OCI-LY1 (cell line): Measurements from ENCODE around the gene GUSB.

Source experiments
- H2AFZ ChIP-seq: fragments of 200-600 bp; sonication (generic), shearing (Covaris generic); 2 replicates; pipeline ENCODE4 v1.6.0; 2014; ENCODE audit warnings: antibody characterized with exemption, mild to moderate bottlenecking, low read length
- H3F3A ChIP-seq: fragments of 200-600 bp; sonication (generic), shearing (Covaris generic); 2 replicates; pipeline ENCODE4 v1.6.0; 2014; ENCODE audit warnings: mild to moderate bottlenecking, antibody characterized with exemption, low read length, moderate library complexity; ENCODE audit not compliant: insufficient read depth
- H3K27ac ChIP-seq: fragments of 200-600 bp; sonication (generic); 2 replicates; pipeline ENCODE4 v1.5.1; 2014; ENCODE audit warnings: low read length, mixed run types, mild to moderate bottlenecking, low read depth; ENCODE audit not compliant: poor library complexity, severe bottlenecking
- H3K27me3 ChIP-seq: fragments of 200-600 bp; sonication (generic); 2 replicates; pipeline ENCODE4 v1.6.0; 2014; ENCODE audit warnings: antibody characterized with exemption, mild to moderate bottlenecking, low read length, moderate library complexity; ENCODE audit not compliant: insufficient read depth
- H3K36me3 ChIP-seq: fragments of 200-600 bp; sonication (generic); 2 replicates; pipeline ENCODE4 v1.6.1; 2014; ENCODE audit warnings: mild to moderate bottlenecking, antibody characterized with exemption, low read length, moderate library complexity, mixed read lengths; ENCODE audit not compliant: insufficient read depth
- H3K4me1 ChIP-seq: fragments of 200-600 bp; sonication (generic); 2 replicates; pipeline ENCODE4 v1.5.1; 2014; ENCODE audit warnings: mild to moderate bottlenecking, low read length, moderate library complexity; ENCODE audit not compliant: insufficient read depth, severe bottlenecking
- H3K4me2 ChIP-seq: fragments of 200-600 bp; sonication (generic), shearing (Covaris generic); 2 replicates; pipeline ENCODE4 v1.6.1; 2014; ENCODE audit warnings: low read length
- H3K4me3 ChIP-seq: fragments of 200-600 bp; sonication (generic); 2 replicates; pipeline ENCODE4 v1.5.1; 2014; ENCODE audit warnings: low read length, low read depth, mild to moderate bottlenecking, mixed read lengths; ENCODE audit not compliant: poor library complexity, severe bottlenecking
- H3K79me2 ChIP-seq: fragments of 200-600 bp; shearing (Covaris generic); 2 replicates; pipeline ENCODE4 v1.6.1; 2016; ENCODE audit warnings: mixed run types, low read length, mixed read lengths; ENCODE audit not compliant: insufficient read depth
- H3K9ac ChIP-seq: fragments of 200-600 bp; sonication (generic), shearing (Covaris generic); 2 replicates; pipeline ENCODE4 v1.6.1; 2014; ENCODE audit warnings: mild to moderate bottlenecking, low read length, mixed read lengths
- H3K9me2 ChIP-seq: fragments of 200-600 bp; sonication (generic), shearing (Covaris generic); 2 replicates; pipeline ENCODE4 v1.6.1; 2014; ENCODE audit warnings: low read depth, mild to moderate bottlenecking, low read length, mixed read lengths
- H3K9me3 ChIP-seq: fragments of 200-600 bp; shearing (Covaris generic); 2 replicates; pipeline ENCODE4 v1.6.1; 2014; ENCODE audit warnings: low read length, mixed read lengths
- H4K20me1 ChIP-seq: fragments of 200-600 bp; sonication (generic), shearing (Covaris generic); 2 replicates; pipeline ENCODE4 v1.6.0; 2016; ENCODE audit warnings: mild to moderate bottlenecking, low read length; ENCODE audit not compliant: insufficient read depth
- CTCF ChIP-seq: fragments of 200-600 bp; sonication (generic), shearing (Covaris generic); IDR thresholded peaks from 2 replicates; pipeline ENCODE4 v1.5.1; 2017; ENCODE audit warnings: mild to moderate bottlenecking, antibody characterized with exemption, low read length, moderate library complexity, mixed read lengths
- EZH2 ChIP-seq: fragments of 200-600 bp; sonication (generic), shearing (Covaris generic); IDR thresholded peaks from 2 replicates; pipeline ENCODE4 v1.8.0; 2017; ENCODE audit warnings: borderline replicate concordance, mixed run types, mild to moderate bottlenecking, antibody characterized with exemption, low read length, moderate library complexity, mixed read lengths

GUSB gene

GRCh38 chr7:65975814-65976445 lies 6.1 kb downstream of the GUSB start:
- H3K27ac ChIP-seq: no peak overlapping the region
- no peaks in the 10 kb centered on the region for H4K20me1 ChIP-seq
- H3K4me1 ChIP-seq: peaks cover 8% of the 10 kb centered on the region
- no peak overlapping the region for H3K4me2 ChIP-seq
- no peak overlapping the region for H3K9ac ChIP-seq
- peaks cover 77% of the 10 kb centered on the region for H3K36me3 ChIP-seq
- no peak overlapping the region for H2AFZ ChIP-seq
- H3F3A ChIP-seq: no peaks in the 10 kb centered on the region
- H3K79me2 ChIP-seq: peaks cover 3% of the 10 kb centered on the region
- H3K9me2 ChIP-seq: no peaks in the 10 kb centered on the region
- no peaks in the 10 kb centered on the region for H3K27me3 ChIP-seq
- no peaks in the 10 kb centered on the region for H3K9me3 ChIP-seq
- no peak overlapping the region for H3K4me3 ChIP-seq
- TF ChIP-seq CTCF (peak; percentile 28; the same call in 1 of the 2 replicates), EZH2 (no peak)

GRCh38 chr7:65974876-65975275 lies 7.1 kb downstream of the GUSB start:
- H3K9me2 ChIP-seq: no peaks in the 10 kb centered on the region
- H3K27me3 ChIP-seq: no peaks in the 10 kb centered on the region
- H3K4me1 ChIP-seq: no peaks in the 10 kb centered on the region
- H4K20me1 ChIP-seq: no peaks in the 10 kb centered on the region
- H3K36me3 ChIP-seq: peaks cover 81% of the 10 kb centered on the region
- TF ChIP-seq CTCF: no peak
- TF ChIP-seq EZH2: no peak
- no peak overlapping the region for H3K27ac ChIP-seq
- no peak overlapping the region for H3K9ac ChIP-seq
- no peaks in the 10 kb centered on the region for H3K9me3 ChIP-seq
- H3F3A ChIP-seq: no peaks in the 10 kb centered on the region
- no peak overlapping the region for H2AFZ ChIP-seq
- H3K4me2 ChIP-seq: no peak overlapping the region
- no peaks in the 10 kb centered on the region for H3K79me2 ChIP-seq
- H3K4me3 ChIP-seq: no peak overlapping the region

GRCh38 chr7:65974191-65974801 lies 7.7 kb downstream of the GUSB start:
- Histone ChIP-seq H3K4me3 (no peak overlapping the region), H3K9me2 (no peaks in the 10 kb centered on the region), H3K27me3 (no peaks in the 10 kb centered on the region), H3K9me3 (no peaks in the 10 kb centered on the region), H3K4me2 (no peak overlapping the region), H4K20me1 (no peaks in the 10 kb centered on the region), H3K27ac (no peak overlapping the region), H2AFZ (no peak overlapping the region), H3K9ac (no peak overlapping the region), H3K79me2 (no peaks in the 10 kb centered on the region), H3F3A (no peaks in the 10 kb centered on the region), H3K36me3 (peaks cover 81% of the 10 kb centered on the region), H3K4me1 (no peaks in the 10 kb centered on the region)
- no peak for TF ChIP-seq EZH2
- no peak for TF ChIP-seq CTCF
